DOHH2 (cell line): ENCODE results near the gene STX18.

Experiments used
- EZH2phosphoT487 ChIP-seq: fragments of 200-600 bp; sonication (generic); IDR thresholded peaks from 2 replicates; pipeline ENCODE4 v1.6.1; 2017; ENCODE audit warnings: borderline replicate concordance, mild to moderate bottlenecking, antibody characterized with exemption, low read length, moderate library complexity, mixed read lengths
- TF ChIP-seq, protein P1 (sequence below): fragments of 200-600 bp; sonication (generic); IDR thresholded peaks from one replicate; pipeline ENCODE4 v1.5.1; 2014; ENCODE audit warnings: antibody characterized with exemption, mild to moderate bottlenecking, low read depth, low read length; ENCODE audit not compliant: poor library complexity, severe bottlenecking

DNA sequence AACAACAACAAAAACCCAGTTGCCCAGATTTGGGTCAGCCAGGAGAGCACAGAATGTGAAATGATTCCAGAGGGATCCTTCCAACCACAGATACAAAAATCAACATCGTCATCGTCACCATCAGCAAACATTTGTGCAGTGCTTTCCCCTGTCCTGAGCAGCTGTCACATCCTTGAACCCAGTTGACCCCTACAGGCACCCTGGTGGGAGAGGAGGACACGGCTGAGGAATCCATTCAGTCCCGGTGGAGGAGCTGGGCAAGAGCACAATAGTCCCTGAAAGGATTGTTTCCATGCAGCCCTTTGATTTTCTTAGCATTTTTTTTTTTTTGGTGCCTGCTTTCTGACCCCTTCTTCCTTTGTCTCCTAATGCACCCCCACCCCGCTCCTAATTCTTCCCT is 37.1 kb upstream of the STX18 start:
- TF ChIP-seq, protein P1, sequence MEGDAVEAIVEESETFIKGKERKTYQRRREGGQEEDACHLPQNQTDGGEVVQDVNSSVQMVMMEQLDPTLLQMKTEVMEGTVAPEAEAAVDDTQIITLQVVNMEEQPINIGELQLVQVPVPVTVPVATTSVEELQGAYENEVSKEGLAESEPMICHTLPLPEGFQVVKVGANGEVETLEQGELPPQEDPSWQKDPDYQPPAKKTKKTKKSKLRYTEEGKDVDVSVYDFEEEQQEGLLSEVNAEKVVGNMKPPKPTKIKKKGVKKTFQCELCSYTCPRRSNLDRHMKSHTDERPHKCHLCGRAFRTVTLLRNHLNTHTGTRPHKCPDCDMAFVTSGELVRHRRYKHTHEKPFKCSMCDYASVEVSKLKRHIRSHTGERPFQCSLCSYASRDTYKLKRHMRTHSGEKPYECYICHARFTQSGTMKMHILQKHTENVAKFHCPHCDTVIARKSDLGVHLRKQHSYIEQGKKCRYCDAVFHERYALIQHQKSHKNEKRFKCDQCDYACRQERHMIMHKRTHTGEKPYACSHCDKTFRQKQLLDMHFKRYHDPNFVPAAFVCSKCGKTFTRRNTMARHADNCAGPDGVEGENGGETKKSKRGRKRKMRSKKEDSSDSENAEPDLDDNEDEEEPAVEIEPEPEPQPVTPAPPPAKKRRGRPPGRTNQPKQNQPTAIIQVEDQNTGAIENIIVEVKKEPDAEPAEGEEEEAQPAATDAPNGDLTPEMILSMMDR = no peak
- TF ChIP-seq EZH2phosphoT487 = no peak
